Measurements from ENCODE around the gene TMPRSS4. TPM values are rescaled to one million over a fixed set of nuclear protein-coding genes. Genes with fewer than 3 reads are reported as not detected.

TMPRSS4 gene
- total RNA-seq, 1 experiment from 2014 or later = not detected

GRCh38 chr11:118051611-118052461 lies 25.0 kb upstream of the TMPRSS4 start:
- ATAC-seq (no peak), DNase-seq (ENCODE audit: low read depth, low spot score) (no peak)
- intact Hi-C loops (cut with micrococcal nuclease; ENCODE audit: unreplicated experiment) = loop anchor here (5.0 kb wide), 1 partner anchor 230 kb away; the partner anchor contains the start of gene FXYD2
- ChIA-PET CTCF (interaction anchor here (0.8 kb wide), 1 partner anchor 105 kb away, joined by 3 read pairs; no protein-coding TSS in a partner anchor), POLR2A (no interaction called here)
- H3K4me1 ChIP-seq (ENCODE audit: control insufficient read depth, insufficient read depth, low read length) = no peaks in the 10 kb centered on the region
- no TSS peak for BruUV-seq (replicated peaks)
- no peaks in the 10 kb centered on the region for H3K36me3 ChIP-seq (ENCODE audit: control insufficient read depth, insufficient read depth, low read length)
- H3K27ac ChIP-seq (ENCODE audit: low read length) = no peak overlapping the region
- no peak for TF ChIP-seq TCF7L2 (IDR thresholded peaks at IDR 0.05; ENCODE audit: low read depth, low read length)
- TF ChIP-seq POLR2AphosphoS5 (IDR thresholded peaks at IDR 0.05; ENCODE audit: low read depth, low read length) = no peak
- TF ChIP-seq, protein P1, sequence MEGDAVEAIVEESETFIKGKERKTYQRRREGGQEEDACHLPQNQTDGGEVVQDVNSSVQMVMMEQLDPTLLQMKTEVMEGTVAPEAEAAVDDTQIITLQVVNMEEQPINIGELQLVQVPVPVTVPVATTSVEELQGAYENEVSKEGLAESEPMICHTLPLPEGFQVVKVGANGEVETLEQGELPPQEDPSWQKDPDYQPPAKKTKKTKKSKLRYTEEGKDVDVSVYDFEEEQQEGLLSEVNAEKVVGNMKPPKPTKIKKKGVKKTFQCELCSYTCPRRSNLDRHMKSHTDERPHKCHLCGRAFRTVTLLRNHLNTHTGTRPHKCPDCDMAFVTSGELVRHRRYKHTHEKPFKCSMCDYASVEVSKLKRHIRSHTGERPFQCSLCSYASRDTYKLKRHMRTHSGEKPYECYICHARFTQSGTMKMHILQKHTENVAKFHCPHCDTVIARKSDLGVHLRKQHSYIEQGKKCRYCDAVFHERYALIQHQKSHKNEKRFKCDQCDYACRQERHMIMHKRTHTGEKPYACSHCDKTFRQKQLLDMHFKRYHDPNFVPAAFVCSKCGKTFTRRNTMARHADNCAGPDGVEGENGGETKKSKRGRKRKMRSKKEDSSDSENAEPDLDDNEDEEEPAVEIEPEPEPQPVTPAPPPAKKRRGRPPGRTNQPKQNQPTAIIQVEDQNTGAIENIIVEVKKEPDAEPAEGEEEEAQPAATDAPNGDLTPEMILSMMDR (IDR thresholded peaks at IDR 0.05) = no peak
- TF ChIP-seq, protein P2, sequence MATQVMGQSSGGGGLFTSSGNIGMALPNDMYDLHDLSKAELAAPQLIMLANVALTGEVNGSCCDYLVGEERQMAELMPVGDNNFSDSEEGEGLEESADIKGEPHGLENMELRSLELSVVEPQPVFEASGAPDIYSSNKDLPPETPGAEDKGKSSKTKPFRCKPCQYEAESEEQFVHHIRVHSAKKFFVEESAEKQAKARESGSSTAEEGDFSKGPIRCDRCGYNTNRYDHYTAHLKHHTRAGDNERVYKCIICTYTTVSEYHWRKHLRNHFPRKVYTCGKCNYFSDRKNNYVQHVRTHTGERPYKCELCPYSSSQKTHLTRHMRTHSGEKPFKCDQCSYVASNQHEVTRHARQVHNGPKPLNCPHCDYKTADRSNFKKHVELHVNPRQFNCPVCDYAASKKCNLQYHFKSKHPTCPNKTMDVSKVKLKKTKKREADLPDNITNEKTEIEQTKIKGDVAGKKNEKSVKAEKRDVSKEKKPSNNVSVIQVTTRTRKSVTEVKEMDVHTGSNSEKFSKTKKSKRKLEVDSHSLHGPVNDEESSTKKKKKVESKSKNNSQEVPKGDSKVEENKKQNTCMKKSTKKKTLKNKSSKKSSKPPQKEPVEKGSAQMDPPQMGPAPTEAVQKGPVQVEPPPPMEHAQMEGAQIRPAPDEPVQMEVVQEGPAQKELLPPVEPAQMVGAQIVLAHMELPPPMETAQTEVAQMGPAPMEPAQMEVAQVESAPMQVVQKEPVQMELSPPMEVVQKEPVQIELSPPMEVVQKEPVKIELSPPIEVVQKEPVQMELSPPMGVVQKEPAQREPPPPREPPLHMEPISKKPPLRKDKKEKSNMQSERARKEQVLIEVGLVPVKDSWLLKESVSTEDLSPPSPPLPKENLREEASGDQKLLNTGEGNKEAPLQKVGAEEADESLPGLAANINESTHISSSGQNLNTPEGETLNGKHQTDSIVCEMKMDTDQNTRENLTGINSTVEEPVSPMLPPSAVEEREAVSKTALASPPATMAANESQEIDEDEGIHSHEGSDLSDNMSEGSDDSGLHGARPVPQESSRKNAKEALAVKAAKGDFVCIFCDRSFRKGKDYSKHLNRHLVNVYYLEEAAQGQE (IDR thresholded peaks at IDR 0.05; ENCODE audit: insufficient read depth in 1 of 2, low read depth in 2 of 2, low read length in 1 of 2) = no peak
- TF ChIP-seq SIN3A (IDR thresholded peaks at IDR 0.05; ENCODE audit: borderline replicate concordance, insufficient read depth, low read depth, low read length) = no peak
- H3K4me3 ChIP-seq (ENCODE audit: low read depth in 2 of 2, low read length in 2 of 2) = no peak overlapping the region
- H3K27me3 ChIP-seq (ENCODE audit: control insufficient read depth, insufficient read depth, low read length) = peaks cover 9% of the 10 kb centered on the region; the same call in 1 of the 2 replicates
- in situ Hi-C loops (cut with HindIII; ENCODE audit: low pct_unique_long_range_greater_than_20kb, low sequenced_read_pairs) = no loop called here
- no peaks in the 10 kb centered on the region for H3K9me3 ChIP-seq (ENCODE audit: control insufficient read depth, insufficient read depth, low read depth, low read length)

- no TSS peak for BruUV-seq (replicated peaks)
- no peak overlapping the region for H3K4me3 ChIP-seq (ENCODE audit: low read depth in 2 of 2, low read length in 2 of 2)
- intact Hi-C loops (cut with micrococcal nuclease; ENCODE audit: unreplicated experiment) (loop anchor here (1.0 to 5.0 kb wide), 3 partner anchors 102 to 230 kb away; partner anchors contain the start of gene FXYD2), in situ Hi-C loops (cut with HindIII; ENCODE audit: low pct_unique_long_range_greater_than_20kb, low sequenced_read_pairs) (no loop called here)
- ChIA-PET POLR2A (no interaction called here), CTCF (interaction anchor here (0.5 to 1.6 kb wide), 12 partner anchors 22 to 627 kb away, joined by 3 to 13 read pairs (median 5); no protein-coding TSS in a partner anchor)
- ATAC-seq (peak; percentile 23; the same call in 1 of the 2 replicates), DNase-seq (ENCODE audit: low read depth, low spot score) (no peak)
- no peak for TF ChIP-seq TCF7L2 (IDR thresholded peaks at IDR 0.05; ENCODE audit: low read depth, low read length)
- TF ChIP-seq POLR2AphosphoS5 (IDR thresholded peaks at IDR 0.05; ENCODE audit: low read depth, low read length) = no peak
- no peak for TF ChIP-seq SIN3A (IDR thresholded peaks at IDR 0.05; ENCODE audit: borderline replicate concordance, insufficient read depth, low read depth, low read length)
- TF ChIP-seq, protein P2 (IDR thresholded peaks at IDR 0.05; ENCODE audit: insufficient read depth in 1 of 2, low read depth in 2 of 2, low read length in 1 of 2) = no peak
- TF ChIP-seq, protein P1 (IDR thresholded peaks at IDR 0.05) = no peak
- H3K27ac ChIP-seq (ENCODE audit: low read length) = no peak overlapping the region
- H3K4me1 ChIP-seq (ENCODE audit: control insufficient read depth, insufficient read depth, low read length) = no peaks in the 10 kb centered on the region
- no peaks in the 10 kb centered on the region for H3K9me3 ChIP-seq (ENCODE audit: control insufficient read depth, insufficient read depth, low read depth, low read length)
- H3K27me3 ChIP-seq (ENCODE audit: control insufficient read depth, insufficient read depth, low read length) = peaks cover 3% of the 10 kb centered on the region; the same call in 1 of the 2 replicates
- H3K36me3 ChIP-seq (ENCODE audit: control insufficient read depth, insufficient read depth, low read length) = no peaks in the 10 kb centered on the region
Observed at GRCh38 chr11:118052581-118053206, 24.2 kb upstream of the TMPRSS4 start.

Measured in Panc1 (cell line).